Measurements from ENCODE around the gene FBXO30.

FBXO30 gene

GRCh38 chr6:145822456-145822855 is 7.9 kb upstream of the FBXO30 start:
- no peak for DNase-seq
- H3K9me3 ChIP-seq (replicated peaks; ENCODE audit: insufficient read depth, low read length) = no peaks in the 10 kb centered on the region
- no peaks in the 10 kb centered on the region for H3K9me2 ChIP-seq (replicated peaks; ENCODE audit: insufficient read depth, low read length)
- no peak overlapping the region for H3K27ac ChIP-seq (ENCODE audit: low read length)
- no peaks in the 10 kb centered on the region for H3K79me2 ChIP-seq (ENCODE audit: low read length)
- no peaks in the 10 kb centered on the region for H4K20me1 ChIP-seq (ENCODE audit: insufficient read depth, low read length)
- H3K4me3 ChIP-seq (ENCODE audit: low read length) = no peak overlapping the region
- H3F3A ChIP-seq (ENCODE audit: insufficient read depth, low read length) = no peaks in the 10 kb centered on the region
- TF ChIP-seq EZH2 (optimal IDR thresholded peaks at IDR 0.05; ENCODE audit: low read depth, low read length) (no peak), CTCF (IDR thresholded peaks at IDR 0.05; ENCODE audit: low read length) (no peak), EZH2phosphoT487 (IDR thresholded peaks at IDR 0.05; ENCODE audit: low read length) (no peak)
- no peaks in the 10 kb centered on the region for H3K36me3 ChIP-seq (replicated peaks; ENCODE audit: insufficient read depth, low read length)
- no peaks in the 10 kb centered on the region for H3K4me1 ChIP-seq (ENCODE audit: low read length)
- no peaks in the 10 kb centered on the region for H3K27me3 ChIP-seq (replicated peaks; ENCODE audit: insufficient read depth, low read length)
- H3K4me2 ChIP-seq (ENCODE audit: low read depth, low read length) = no peak overlapping the region
- no peak overlapping the region for H3K9ac ChIP-seq (ENCODE audit: low read length)
- no peak overlapping the region for H2AFZ ChIP-seq (ENCODE audit: low read length)

DNA sequence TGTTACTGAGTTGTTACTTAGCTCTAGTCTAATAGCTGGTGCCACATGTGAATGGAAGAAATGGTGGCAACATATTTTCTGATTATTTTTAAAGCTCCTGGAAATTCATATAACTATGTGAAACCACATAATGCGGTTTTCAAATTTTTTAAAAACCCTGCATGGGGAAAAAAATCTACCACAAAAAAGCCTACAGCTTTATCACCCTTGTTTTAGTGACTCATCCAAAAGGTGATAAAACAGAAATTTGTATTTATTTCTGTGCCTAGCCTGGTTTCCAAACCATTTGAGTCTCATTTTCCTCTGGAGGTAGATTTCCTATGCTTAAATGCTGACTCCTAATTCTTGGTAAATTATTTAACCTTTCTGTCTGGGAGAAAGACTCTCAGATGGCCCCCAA is 5.4 kb upstream of the FBXO30 start:
- H3K4me3 ChIP-seq (ENCODE audit: low read length) = no peak overlapping the region
- no peaks in the 10 kb centered on the region for H3K36me3 ChIP-seq (replicated peaks; ENCODE audit: insufficient read depth, low read length)
- H3K27me3 ChIP-seq (replicated peaks; ENCODE audit: insufficient read depth, low read length) = no peaks in the 10 kb centered on the region
- no peak for DNase-seq
- H3K9ac ChIP-seq (ENCODE audit: low read length) = no peak overlapping the region
- H3K79me2 ChIP-seq (ENCODE audit: low read length) = no peaks in the 10 kb centered on the region
- H4K20me1 ChIP-seq (ENCODE audit: insufficient read depth, low read length) = no peaks in the 10 kb centered on the region
- no peaks in the 10 kb centered on the region for H3K4me1 ChIP-seq (ENCODE audit: low read length)
- no peaks in the 10 kb centered on the region for H3K9me2 ChIP-seq (replicated peaks; ENCODE audit: insufficient read depth, low read length)
- no peak overlapping the region for H3K4me2 ChIP-seq (ENCODE audit: low read depth, low read length)
- H3K9me3 ChIP-seq (replicated peaks; ENCODE audit: insufficient read depth, low read length) = no peaks in the 10 kb centered on the region
- no peaks in the 10 kb centered on the region for H3F3A ChIP-seq (ENCODE audit: insufficient read depth, low read length)
- no peak overlapping the region for H3K27ac ChIP-seq (ENCODE audit: low read length)
- TF ChIP-seq EZH2phosphoT487 (IDR thresholded peaks at IDR 0.05; ENCODE audit: low read length) (no peak), CTCF (IDR thresholded peaks at IDR 0.05; ENCODE audit: low read length) (no peak), EZH2 (optimal IDR thresholded peaks at IDR 0.05; ENCODE audit: low read depth, low read length) (no peak)
- H2AFZ ChIP-seq (ENCODE audit: low read length) = no peak overlapping the region

GRCh38 chr6:145818796-145819195 is 4.2 kb upstream of the FBXO30 start:
- H3K27me3 ChIP-seq (replicated peaks; ENCODE audit: insufficient read depth, low read length) = no peaks in the 10 kb centered on the region
- no peak for TF ChIP-seq EZH2phosphoT487 (IDR thresholded peaks at IDR 0.05; ENCODE audit: low read length)
- no peak for TF ChIP-seq EZH2 (optimal IDR thresholded peaks at IDR 0.05; ENCODE audit: low read depth, low read length)
- no peak for TF ChIP-seq CTCF (IDR thresholded peaks at IDR 0.05; ENCODE audit: low read length)
- H3K79me2 ChIP-seq (ENCODE audit: low read length) = peaks cover 4% of the 10 kb centered on the region
- H3K4me3 ChIP-seq (ENCODE audit: low read length) = no peak overlapping the region
- H2AFZ ChIP-seq (ENCODE audit: low read length) = no peak overlapping the region
- peaks cover 3% of the 10 kb centered on the region; the same call in 1 of the 2 replicates for H3F3A ChIP-seq (ENCODE audit: insufficient read depth, low read length)
- H3K27ac ChIP-seq (ENCODE audit: low read length) = no peak overlapping the region
- H3K36me3 ChIP-seq (replicated peaks; ENCODE audit: insufficient read depth, low read length) = no peaks in the 10 kb centered on the region
- no peaks in the 10 kb centered on the region for H4K20me1 ChIP-seq (ENCODE audit: insufficient read depth, low read length)
- H3K9me2 ChIP-seq (replicated peaks; ENCODE audit: insufficient read depth, low read length) = no peaks in the 10 kb centered on the region
- H3K4me1 ChIP-seq (ENCODE audit: low read length) = no peaks in the 10 kb centered on the region
- H3K9me3 ChIP-seq (replicated peaks; ENCODE audit: insufficient read depth, low read length) = no peaks in the 10 kb centered on the region
- H3K4me2 ChIP-seq (ENCODE audit: low read depth, low read length) = no peak overlapping the region
- no peak overlapping the region for H3K9ac ChIP-seq (ENCODE audit: low read length)
- no peak for DNase-seq
